AG04449 (cell line): ENCODE results near the gene APOA5.

ENCODE experiments used
- CTCF ChIA-PET: fragments of 350-600 bp; formaldehyde crosslinking; extraction: SDS; loops from one replicate; lab custom pipeline; 2021; ENCODE audit warnings: antibody characterized with exemption; lab: Yijun Ruan, JAX
- POLR2A ChIA-PET: fragments of 400-600, 350-600 bp; formaldehyde crosslinking; extraction: SDS; loops from one replicate; lab custom pipeline; 2020; ENCODE audit warnings: antibody characterized with exemption, inconsistent platforms; lab: Yijun Ruan, JAX
- DNase-seq: peaks from one replicate; pipeline ENCODE4 v3.0.0-alpha.2; 2010; ENCODE audit warnings: low read depth, low spot score
- H3K4me3 ChIP-seq: 2 replicates; pipeline ENCODE4 v1.5.1; 2011; ENCODE audit warnings: low read depth, mild to moderate bottlenecking, control low read depth, low read length
- TF ChIP-seq, protein P1 (sequence below): IDR thresholded peaks from one replicate; pipeline ENCODE4 v1.5.1; 2011; ENCODE audit warnings: mild to moderate bottlenecking, moderate library complexity, low read length, control low read depth, inconsistent platforms; ENCODE audit not compliant: insufficient read depth; ENCODE audit errors: missing control alignments

The APOA5 gene

DNA sequence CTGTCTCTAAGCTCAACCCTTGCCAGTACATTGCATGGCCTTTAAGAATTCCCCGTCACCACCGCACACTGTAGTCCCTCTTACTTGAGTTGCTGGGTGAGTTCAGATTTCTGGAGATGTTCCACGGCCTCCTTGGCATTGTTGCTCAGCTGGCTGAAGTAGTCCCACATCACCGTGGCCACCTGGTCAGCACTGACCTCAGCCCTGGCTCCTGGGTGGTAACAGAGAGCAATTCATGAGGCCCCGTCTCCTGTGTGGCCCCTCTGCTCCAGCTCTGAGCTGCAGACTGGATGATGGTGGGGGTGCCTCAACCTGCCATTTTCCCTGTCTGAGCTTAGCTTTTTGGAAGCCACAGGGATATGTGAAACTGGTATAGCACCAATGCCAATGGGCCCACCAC lies 30.9 kb upstream of the APOA5 start:
- CTCF ChIA-PET: interaction anchor here (0.9 to 3.3 kb wide), 4 partner anchors 9 to 284 kb away, joined by 3 to 24 read pairs (median 6); partner anchors contain the start of genes APOA1 and APOA5

DNA sequence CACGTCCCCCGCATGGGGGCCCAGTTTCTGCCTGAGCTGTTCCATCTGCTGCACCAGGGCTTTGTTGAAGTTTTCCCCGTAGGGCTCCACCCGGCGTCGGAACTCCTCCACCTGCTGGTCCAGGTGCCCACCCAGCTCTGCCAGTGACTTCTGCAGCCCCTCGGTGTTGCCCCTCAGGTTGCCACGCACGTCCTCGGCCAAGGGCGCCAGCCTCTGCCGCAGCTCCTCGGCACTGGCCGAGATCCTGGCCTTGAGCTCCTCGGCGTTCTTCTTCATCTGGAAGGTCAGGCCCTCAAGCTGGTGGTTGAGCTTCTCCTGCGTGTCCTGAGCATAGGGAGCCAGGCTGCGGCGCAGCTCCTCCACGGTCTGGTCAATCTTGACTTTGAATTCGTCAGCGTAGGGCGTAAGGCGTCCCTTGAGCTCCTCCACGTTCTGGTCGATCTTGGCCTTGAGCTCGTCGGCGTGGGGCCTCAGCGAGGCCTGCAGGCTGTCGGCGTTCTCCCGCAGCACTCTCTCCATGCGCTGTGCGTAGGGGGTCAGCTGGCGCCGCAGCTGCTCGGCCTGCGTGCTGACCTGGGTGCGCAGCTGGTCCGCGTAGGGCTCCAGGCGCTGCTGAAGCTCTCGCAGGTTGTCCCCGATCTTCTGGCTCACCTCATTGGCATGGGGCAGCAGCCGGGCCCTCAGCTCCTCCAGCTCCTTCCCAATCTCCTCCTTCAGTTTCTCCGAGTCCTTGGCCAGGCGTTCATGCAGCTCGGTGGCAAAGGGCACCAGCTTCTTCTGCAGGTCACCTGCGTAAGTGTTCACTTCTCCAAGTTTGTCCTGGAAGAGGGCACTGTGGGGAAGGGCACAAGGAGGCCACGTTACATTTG lies 29.6 kb upstream of the APOA5 start:
- ChIA-PET CTCF (interaction anchor here (0.9 to 3.3 kb wide), 5 partner anchors 14 to 285 kb away, joined by 3 to 24 read pairs (median 5); partner anchors contain the start of genes APOA1 and APOA5), POLR2A (interaction anchor here (0.5 kb wide), 1 partner anchor 17 kb away, joined by 3 read pairs; no protein-coding TSS in a partner anchor)
- no peak overlapping the region for H3K4me3 ChIP-seq
- TF ChIP-seq, protein P1, sequence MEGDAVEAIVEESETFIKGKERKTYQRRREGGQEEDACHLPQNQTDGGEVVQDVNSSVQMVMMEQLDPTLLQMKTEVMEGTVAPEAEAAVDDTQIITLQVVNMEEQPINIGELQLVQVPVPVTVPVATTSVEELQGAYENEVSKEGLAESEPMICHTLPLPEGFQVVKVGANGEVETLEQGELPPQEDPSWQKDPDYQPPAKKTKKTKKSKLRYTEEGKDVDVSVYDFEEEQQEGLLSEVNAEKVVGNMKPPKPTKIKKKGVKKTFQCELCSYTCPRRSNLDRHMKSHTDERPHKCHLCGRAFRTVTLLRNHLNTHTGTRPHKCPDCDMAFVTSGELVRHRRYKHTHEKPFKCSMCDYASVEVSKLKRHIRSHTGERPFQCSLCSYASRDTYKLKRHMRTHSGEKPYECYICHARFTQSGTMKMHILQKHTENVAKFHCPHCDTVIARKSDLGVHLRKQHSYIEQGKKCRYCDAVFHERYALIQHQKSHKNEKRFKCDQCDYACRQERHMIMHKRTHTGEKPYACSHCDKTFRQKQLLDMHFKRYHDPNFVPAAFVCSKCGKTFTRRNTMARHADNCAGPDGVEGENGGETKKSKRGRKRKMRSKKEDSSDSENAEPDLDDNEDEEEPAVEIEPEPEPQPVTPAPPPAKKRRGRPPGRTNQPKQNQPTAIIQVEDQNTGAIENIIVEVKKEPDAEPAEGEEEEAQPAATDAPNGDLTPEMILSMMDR: no peak
- no peak for DNase-seq

More for the DNA sequence above, 30.9 kb upstream of the APOA5 start:
- POLR2A ChIA-PET: no interaction called here
- TF ChIP-seq, protein P1: no peak
- no peak for DNase-seq
- no peak overlapping the region for H3K4me3 ChIP-seq

GRCh38 chr11:116819049-116819448 lies 27.4 kb upstream of the APOA5 start:
- POLR2A ChIA-PET: no interaction called here
- no peak for DNase-seq
- H3K4me3 ChIP-seq: no peak overlapping the region
- TF ChIP-seq, protein P1: no peak
- CTCF ChIA-PET: no interaction called here

DNA sequence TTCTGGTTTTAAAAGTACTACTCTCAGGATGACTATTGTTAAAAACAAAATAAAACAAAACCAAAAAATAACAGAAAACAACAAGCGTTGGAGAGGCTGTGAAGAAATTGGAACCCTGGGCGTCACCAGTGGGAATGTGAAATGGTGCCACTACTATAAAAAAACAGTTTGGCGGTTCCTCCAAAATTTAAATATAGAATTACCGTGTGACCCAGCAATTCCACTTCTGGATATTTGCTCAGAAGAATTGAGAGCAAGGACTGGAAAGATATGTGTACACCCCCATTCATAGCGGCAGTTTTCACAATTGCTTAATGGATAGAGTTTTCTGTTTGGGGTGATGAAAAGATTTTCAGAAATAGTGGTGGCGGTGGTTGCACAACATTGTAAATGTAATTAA lies 22.8 kb upstream of the APOA5 start:
- H3K4me3 ChIP-seq: no peak overlapping the region
- POLR2A ChIA-PET: no interaction called here
- no peak for DNase-seq
- TF ChIP-seq, protein P1: no peak
- CTCF ChIA-PET: interaction anchor here (1.0 to 2.7 kb wide), 3 partner anchors 8 to 23 kb away, joined by 3 to 25 read pairs (median 3); partner anchors contain the start of genes APOA4 and APOA5

DNA sequence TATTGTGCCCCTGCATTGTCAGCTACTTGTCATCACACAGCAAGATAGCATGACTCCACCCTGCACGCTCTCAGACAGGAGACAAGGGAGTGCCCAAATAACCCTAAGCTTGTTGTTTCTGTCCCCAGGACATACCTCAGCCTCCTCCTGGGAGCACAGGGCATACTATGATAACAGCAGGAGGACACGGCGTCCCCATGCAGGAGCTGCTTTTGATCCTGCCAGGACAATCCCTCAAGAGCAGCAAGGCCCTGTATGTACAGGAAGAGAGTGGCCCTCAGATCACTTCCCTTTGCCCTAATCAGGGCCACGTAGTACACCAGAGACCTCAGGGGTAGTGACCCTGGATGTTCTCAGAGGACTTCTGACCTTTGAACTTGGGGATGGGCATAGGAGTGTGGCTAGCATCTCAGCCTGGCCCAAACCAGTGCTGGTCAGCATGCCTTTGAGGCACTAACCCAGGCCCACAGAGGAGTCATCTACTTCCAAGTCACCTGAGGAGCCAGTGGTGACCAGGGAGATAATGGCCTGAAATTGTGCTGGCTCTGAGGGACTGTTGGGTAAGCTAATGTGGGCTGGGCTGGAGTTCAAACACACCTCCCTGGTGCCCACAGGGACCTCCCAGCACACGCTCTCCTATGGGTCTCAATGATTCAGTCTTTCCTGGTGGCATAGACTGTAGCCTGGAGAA lies 22.2 kb upstream of the APOA5 start:
- TF ChIP-seq, protein P1: no peak
- no peak overlapping the region for H3K4me3 ChIP-seq
- ChIA-PET CTCF (interaction anchor here (1.0 to 2.7 kb wide), 4 partner anchors 9 to 22 kb away, joined by 3 to 25 read pairs (median 6); partner anchors contain the start of genes APOA4 and APOA5), POLR2A (no interaction called here)
- no peak for DNase-seq

- POLR2A ChIA-PET: no interaction called here
- CTCF ChIA-PET: interaction anchor here (2.0 to 2.7 kb wide), 2 partner anchors 22 to 23 kb away, joined by 10 to 25 read pairs; partner anchors contain the start of gene APOA5
Measured at GRCh38 chr11:116813170-116813569, 21.5 kb upstream of the APOA5 start.

More at GRCh38 chr11:116813170-116813569, 21.5 kb upstream of the APOA5 start:
- DNase-seq: no peak
- TF ChIP-seq, protein P1: no peak
- no peak overlapping the region for H3K4me3 ChIP-seq
